Forelimb muscle (tissue), 1 donor: ENCODE results near the gene GSKIP. TPM values are rescaled to one million over a fixed set of nuclear protein-coding genes. Genes with fewer than 3 reads are reported as not detected.

ENCODE experiments used
- DNase-seq: peaks from one replicate; pipeline ENCODE4 v3.0.0-alpha.2; 2013; ENCODE audit warnings: low read depth
- polyA plus RNA-seq: library from polyadenylated mRNA; unstranded; fragments of 120-200 nt; gene quantifications from one replicate; pipeline ENCODE4 v1.2.1, GENCODE V29; 2013; ENCODE audit not compliant: insufficient read length

GSKIP gene
- polyA plus RNA-seq, 1 donor = 13.5 TPM

DNA sequence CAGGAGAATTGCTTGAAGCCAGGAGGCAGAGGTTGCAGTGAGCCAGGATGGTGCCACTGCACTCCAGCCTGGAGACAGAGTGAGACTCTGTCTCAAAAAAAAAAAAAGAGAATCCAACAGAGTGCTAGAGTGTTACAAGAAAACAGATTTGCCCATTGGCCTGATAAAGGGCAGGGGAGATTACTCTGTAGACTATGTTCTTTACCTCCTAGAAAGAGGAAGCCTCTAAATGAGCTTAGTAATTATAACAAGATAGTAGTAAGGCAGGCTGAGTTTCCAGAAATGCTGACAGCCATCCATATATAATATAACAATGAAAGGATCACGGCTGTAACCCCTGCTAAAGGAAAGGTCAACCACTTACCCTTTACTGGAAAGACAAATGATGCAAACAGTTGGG is 53.0 kb downstream of the GSKIP start:
- no peak for DNase-seq

- no peak for DNase-seq
These were observed 53.9 kb downstream of the GSKIP start for GRCh38 chr14:96417254-96417653.

DNA sequence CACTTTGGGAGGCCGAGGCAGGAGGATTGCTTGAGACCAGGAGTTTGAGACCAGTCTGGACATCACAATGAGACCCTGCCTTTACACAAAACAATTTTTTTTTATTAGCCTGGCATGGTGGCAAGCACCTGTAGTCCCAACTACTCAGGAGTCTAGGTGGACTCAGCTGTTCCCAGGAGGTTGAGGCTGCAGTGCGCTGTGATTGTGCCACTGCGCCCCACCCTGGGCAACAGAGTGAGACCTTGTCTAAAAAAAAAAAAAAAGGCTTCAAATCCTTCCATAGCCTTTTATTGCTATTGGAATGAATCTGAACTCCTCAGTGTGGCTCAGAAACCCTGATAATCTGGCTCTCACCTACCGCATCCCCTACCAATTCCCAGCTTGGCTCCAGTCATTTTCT is 54.7 kb downstream of the GSKIP start:
- no peak for DNase-seq

DNA sequence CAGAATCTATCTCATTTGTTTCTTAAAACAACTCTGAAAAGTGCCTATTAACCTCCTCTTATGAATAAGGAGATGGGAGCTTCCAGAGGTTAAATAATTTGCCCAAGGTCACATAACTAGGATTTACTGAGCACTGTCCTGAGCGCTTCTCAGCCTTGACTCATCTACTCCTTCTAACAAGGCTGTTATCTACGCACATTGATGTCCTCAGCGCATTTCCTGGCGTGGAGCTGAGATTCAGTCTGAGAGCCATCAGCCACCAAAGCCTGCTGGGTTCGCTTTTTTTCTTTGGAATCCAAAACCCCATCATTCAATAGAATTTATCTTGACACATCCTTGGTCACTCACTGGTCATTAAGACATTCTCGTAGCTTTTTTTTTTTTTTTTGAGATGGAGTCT is 57.9 kb downstream of the GSKIP start:
- no peak for DNase-seq

GRCh38 chr14:96422992-96423391 is 59.7 kb downstream of the GSKIP start:
- no peak for DNase-seq

DNA sequence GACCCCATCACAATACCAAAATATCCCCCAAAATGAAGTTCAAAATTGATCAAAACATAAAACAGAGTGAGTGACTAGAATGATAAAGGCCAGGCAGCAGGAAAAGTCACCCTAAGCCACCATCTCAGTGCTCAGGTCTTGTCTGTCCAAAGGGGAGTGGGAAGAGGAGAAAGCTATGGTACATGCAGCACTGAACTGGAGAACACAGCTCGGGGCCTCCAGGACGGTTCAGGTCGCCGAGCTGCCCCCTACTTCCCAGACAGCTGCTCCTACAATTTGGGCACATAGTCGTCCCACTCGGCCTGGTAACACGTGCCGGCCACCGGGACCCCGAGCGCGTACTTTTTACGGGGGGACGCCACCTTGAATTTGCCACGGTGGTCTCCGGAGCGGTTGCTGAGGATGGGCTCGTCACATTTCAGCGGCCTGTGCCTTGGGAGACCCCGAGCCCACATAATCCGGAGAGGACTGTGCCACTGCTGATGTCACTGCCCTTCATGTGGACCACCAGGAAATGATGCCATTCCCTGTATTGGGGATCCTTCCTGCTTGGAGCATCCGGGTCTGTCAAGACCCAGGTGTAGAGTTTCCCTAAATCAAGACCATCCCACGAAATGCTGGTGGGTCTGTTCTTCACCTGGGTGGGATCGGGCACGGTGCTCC is 60.3 kb downstream of the GSKIP start:
- no peak for DNase-seq

- peak; percentile 62 for DNase-seq
These were observed 61.0 kb downstream of the GSKIP start for GRCh38 chr14:96424109-96424989.

- no peak for DNase-seq
These were observed 70.7 kb downstream of the GSKIP start for GRCh38 chr14:96434040-96434439.

Other genes starting within 250 kb of the GSKIP start
- gene BDKRB2, start 158.7 kb upstream of the GSKIP start, polyA plus RNA-seq = 1.1 TPM
- gene BDKRB1, start 107.3 kb upstream of the GSKIP start, polyA plus RNA-seq = 0.65 TPM
- 16.9 TPM for gene ATG2B, start 185 bp upstream of the GSKIP start, polyA plus RNA-seq
- 0.33 TPM for gene AK7, start 28.6 kb downstream of the GSKIP start, polyA plus RNA-seq
- gene PAPOLA, start 138.9 kb downstream of the GSKIP start, polyA plus RNA-seq = 108 TPM